A673 (cell line): Measurements from ENCODE around the gene LMF1.

Experiments used
- EZH2 ChIP-seq: fragments of 200-600 bp; sonication (generic); IDR thresholded peaks from 2 replicates; pipeline ENCODE4 v1.6.1; 2017; ENCODE audit warnings: borderline replicate concordance, low read depth, mild to moderate bottlenecking, mixed read lengths, antibody characterized with exemption, low read length; ENCODE audit not compliant: poor library complexity, severe bottlenecking
- TF ChIP-seq, protein P1 (sequence below): fragments of 300-800, 200-600 bp; sonication (generic); conservative IDR thresholded peaks from 2 replicates; pipeline ENCODE4 v1.5.1; 2017; ENCODE audit warnings: low read depth, mild to moderate bottlenecking, antibody characterized with exemption, low read length, moderate library complexity, mixed read lengths

DNA sequence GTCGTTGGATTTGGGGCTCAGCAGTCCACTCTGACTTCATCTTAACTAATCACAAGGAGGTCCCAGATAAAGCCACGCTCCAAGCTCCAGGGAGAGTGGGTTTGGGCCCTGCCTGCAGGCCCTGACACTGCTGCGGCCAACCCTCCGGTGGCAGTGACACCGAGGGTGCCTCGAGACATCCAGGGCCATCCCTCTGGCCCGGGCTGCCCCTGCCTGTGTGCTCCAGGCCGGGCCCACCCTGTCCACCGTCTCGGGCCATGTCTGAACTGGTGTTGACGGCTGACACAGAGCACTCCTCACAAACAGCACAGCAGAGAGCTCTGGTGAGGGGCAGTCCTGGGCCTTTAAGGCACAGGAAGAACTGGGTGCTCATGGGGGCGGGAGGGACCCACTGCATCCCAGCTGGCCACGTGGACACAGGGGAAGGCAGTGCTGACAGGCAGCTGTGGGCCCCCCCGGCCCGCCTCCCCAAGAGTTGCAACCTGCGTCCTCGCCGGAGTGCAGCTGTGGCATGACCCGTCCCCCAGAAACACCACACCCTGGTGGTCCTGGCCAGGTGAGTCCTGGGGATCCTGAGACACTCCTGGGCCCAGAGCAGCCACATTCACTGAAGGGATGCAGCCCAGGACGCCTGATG is 80.0 kb downstream of the LMF1 start:
- TF ChIP-seq, protein P1, sequence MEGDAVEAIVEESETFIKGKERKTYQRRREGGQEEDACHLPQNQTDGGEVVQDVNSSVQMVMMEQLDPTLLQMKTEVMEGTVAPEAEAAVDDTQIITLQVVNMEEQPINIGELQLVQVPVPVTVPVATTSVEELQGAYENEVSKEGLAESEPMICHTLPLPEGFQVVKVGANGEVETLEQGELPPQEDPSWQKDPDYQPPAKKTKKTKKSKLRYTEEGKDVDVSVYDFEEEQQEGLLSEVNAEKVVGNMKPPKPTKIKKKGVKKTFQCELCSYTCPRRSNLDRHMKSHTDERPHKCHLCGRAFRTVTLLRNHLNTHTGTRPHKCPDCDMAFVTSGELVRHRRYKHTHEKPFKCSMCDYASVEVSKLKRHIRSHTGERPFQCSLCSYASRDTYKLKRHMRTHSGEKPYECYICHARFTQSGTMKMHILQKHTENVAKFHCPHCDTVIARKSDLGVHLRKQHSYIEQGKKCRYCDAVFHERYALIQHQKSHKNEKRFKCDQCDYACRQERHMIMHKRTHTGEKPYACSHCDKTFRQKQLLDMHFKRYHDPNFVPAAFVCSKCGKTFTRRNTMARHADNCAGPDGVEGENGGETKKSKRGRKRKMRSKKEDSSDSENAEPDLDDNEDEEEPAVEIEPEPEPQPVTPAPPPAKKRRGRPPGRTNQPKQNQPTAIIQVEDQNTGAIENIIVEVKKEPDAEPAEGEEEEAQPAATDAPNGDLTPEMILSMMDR = no peak
- no peak for TF ChIP-seq EZH2
